ENCODE measurements around the gene SPATA20.

DNA sequence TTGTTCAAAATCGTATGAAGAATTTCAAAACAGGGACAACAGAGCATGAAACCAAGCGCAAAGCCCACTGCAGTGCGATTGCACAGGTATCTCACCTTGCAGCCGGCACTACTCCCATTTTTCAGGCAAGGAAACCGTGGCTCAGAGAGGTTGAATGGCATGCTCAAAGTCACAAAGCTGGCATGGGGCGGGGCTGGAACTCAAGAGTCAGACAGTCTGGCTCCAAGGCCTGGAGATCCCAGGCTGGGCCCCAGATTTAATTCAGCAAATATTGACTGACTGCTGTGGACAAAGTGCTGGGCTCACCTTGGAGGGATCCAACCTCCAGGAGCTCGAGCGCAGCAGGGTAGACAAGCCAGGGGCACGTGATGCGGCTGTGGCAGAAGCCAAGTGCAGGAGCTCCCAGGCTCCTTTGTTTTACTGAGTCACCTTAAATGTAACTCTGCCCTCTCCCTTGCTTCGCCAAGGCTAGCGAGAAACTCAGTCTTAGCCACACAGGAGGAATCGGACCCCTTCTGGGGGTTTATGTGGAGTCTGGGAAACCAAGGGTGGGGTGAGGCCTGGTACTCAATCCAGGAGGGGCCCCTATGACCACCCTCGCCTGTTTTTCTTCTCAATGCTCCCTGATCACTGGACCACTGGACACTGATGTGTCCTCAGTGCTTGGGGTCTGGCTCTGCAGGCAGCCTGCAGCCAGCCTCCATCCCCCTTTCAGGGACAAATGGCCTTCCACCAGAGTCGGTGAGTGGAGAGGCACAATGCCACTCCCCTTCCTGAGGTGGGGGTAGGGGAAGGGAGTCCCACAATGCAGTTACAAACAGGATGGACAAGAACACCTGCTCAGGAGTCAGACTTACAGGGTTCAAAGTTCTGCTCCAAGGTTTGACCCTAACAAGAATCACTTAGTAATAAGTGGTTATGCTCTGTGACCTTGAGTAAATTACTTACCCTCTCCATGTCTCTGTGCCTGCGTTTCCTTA is 3.9 kb upstream of the SPATA20 start:
- TF ChIP-seq, protein P1, sequence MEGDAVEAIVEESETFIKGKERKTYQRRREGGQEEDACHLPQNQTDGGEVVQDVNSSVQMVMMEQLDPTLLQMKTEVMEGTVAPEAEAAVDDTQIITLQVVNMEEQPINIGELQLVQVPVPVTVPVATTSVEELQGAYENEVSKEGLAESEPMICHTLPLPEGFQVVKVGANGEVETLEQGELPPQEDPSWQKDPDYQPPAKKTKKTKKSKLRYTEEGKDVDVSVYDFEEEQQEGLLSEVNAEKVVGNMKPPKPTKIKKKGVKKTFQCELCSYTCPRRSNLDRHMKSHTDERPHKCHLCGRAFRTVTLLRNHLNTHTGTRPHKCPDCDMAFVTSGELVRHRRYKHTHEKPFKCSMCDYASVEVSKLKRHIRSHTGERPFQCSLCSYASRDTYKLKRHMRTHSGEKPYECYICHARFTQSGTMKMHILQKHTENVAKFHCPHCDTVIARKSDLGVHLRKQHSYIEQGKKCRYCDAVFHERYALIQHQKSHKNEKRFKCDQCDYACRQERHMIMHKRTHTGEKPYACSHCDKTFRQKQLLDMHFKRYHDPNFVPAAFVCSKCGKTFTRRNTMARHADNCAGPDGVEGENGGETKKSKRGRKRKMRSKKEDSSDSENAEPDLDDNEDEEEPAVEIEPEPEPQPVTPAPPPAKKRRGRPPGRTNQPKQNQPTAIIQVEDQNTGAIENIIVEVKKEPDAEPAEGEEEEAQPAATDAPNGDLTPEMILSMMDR (conservative IDR thresholded peaks at IDR 0.05; ENCODE audit: low read depth, low read length) = no peak
- no peak for TF ChIP-seq CHD1 (IDR thresholded peaks at IDR 0.05; ENCODE audit: low read depth, low read length)
- no peak for TF ChIP-seq POLR2A (IDR thresholded peaks at IDR 0.05; ENCODE audit: low read depth, low read length)
- no peak for TF ChIP-seq RFX5 (IDR thresholded peaks at IDR 0.05; ENCODE audit: low read depth, low read length)
- no peak for TF ChIP-seq MXI1 (IDR thresholded peaks at IDR 0.05; ENCODE audit: borderline replicate concordance, low read depth, low read length)
- no peak for TF ChIP-seq RAD21 (IDR thresholded peaks at IDR 0.05; ENCODE audit: low read length)
- TF ChIP-seq RCOR1 (IDR thresholded peaks at IDR 0.05; ENCODE audit: insufficient replicate concordance, low read length) = no peak
- TF ChIP-seq BHLHE40 (IDR thresholded peaks at IDR 0.05; ENCODE audit: low read depth, low read length) = no peak
- TF ChIP-seq CEBPB (IDR thresholded peaks at IDR 0.05; ENCODE audit: low read depth, low read length) = no peak
- TF ChIP-seq, protein P2, sequence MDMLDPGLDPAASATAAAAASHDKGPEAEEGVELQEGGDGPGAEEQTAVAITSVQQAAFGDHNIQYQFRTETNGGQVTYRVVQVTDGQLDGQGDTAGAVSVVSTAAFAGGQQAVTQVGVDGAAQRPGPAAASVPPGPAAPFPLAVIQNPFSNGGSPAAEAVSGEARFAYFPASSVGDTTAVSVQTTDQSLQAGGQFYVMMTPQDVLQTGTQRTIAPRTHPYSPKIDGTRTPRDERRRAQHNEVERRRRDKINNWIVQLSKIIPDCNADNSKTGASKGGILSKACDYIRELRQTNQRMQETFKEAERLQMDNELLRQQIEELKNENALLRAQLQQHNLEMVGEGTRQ (IDR thresholded peaks at IDR 0.05; ENCODE audit: low read depth, low read length) = no peak
- TF ChIP-seq MAZ (IDR thresholded peaks at IDR 0.05; ENCODE audit: borderline replicate concordance, low read depth, low read length) = no peak
- no peak for TF ChIP-seq MAFK (IDR thresholded peaks at IDR 0.05; ENCODE audit: low read depth, low read length)
- TF ChIP-seq, protein P3, sequence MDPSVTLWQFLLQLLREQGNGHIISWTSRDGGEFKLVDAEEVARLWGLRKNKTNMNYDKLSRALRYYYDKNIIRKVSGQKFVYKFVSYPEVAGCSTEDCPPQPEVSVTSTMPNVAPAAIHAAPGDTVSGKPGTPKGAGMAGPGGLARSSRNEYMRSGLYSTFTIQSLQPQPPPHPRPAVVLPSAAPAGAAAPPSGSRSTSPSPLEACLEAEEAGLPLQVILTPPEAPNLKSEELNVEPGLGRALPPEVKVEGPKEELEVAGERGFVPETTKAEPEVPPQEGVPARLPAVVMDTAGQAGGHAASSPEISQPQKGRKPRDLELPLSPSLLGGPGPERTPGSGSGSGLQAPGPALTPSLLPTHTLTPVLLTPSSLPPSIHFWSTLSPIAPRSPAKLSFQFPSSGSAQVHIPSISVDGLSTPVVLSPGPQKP (IDR thresholded peaks at IDR 0.05; ENCODE audit: borderline replicate concordance, low read depth, low read length) = no peak
